H9 (cell line): ENCODE measurements around the gene GMCL1. TPM values are rescaled to one million over a fixed set of nuclear protein-coding genes. Genes with fewer than 3 reads are reported as not detected.

ENCODE experiments used
- DNase-seq: peaks from one replicate; pipeline ENCODE4 v3.0.0-alpha.2; 2017
- H2AFZ ChIP-seq: one replicate; pipeline ENCODE4 v1.6.1; 2013; ENCODE audit warnings: mild to moderate bottlenecking, low read length, control low read depth, moderate library complexity
- H2AK5ac ChIP-seq: 2 replicates; pipeline ENCODE4 v1.6.1; 2013; ENCODE audit warnings: low read length, control low read depth, mixed read lengths; ENCODE audit not compliant: insufficient read length
- H2BK120ac ChIP-seq: one replicate; pipeline ENCODE4 v1.6.1; 2013; ENCODE audit warnings: low read depth, mild to moderate bottlenecking, low read length, control low read depth, inconsistent platforms; ENCODE audit not compliant: poor library complexity, severe bottlenecking
- H2BK12ac ChIP-seq: 2 replicates; pipeline ENCODE4 v1.6.1; 2013; ENCODE audit warnings: low read length, control low read depth, mixed read lengths, low read depth; ENCODE audit not compliant: insufficient read length
- H2BK15ac ChIP-seq: 2 replicates; pipeline ENCODE4 v1.6.1; 2013; ENCODE audit warnings: low read depth, low read length, control low read depth
- H2BK20ac ChIP-seq: one replicate; pipeline ENCODE4 v1.6.1; 2013; ENCODE audit warnings: low read depth, mild to moderate bottlenecking, low read length, control low read depth, inconsistent platforms; ENCODE audit not compliant: poor library complexity, severe bottlenecking
- H2BK5ac ChIP-seq: 2 replicates; pipeline ENCODE4 v1.6.1; 2013; ENCODE audit warnings: low read length, control low read depth, mixed read lengths; ENCODE audit not compliant: insufficient read length
- H3K14ac ChIP-seq: 2 replicates; pipeline ENCODE4 v1.6.1; 2013; ENCODE audit warnings: low read length, control low read depth; ENCODE audit not compliant: insufficient read depth
- H3K18ac ChIP-seq: 2 replicates; pipeline ENCODE4 v1.6.1; 2013; ENCODE audit warnings: low read depth, mild to moderate bottlenecking, mixed read lengths, low read length, control low read depth; ENCODE audit not compliant: insufficient read length
- H3K23ac ChIP-seq: 2 replicates; pipeline ENCODE4 v1.6.1; 2013; ENCODE audit warnings: low read length, control low read depth, mixed read lengths, low read depth; ENCODE audit not compliant: insufficient read length
- H3K23me2 ChIP-seq: 2 replicates; pipeline ENCODE4 v1.6.1; 2013; ENCODE audit warnings: low read depth, mild to moderate bottlenecking, mixed read lengths, low read length, control low read depth; ENCODE audit not compliant: insufficient read length, poor library complexity, severe bottlenecking
- H3K27ac ChIP-seq: 2 replicates; pipeline ENCODE4 v1.5.1; 2013; ENCODE audit warnings: low read length, control low read depth, mixed read lengths, low read depth; ENCODE audit not compliant: insufficient read length
- H3K27me3 ChIP-seq: 2 replicates; pipeline ENCODE4 v1.6.1; 2013; ENCODE audit warnings: low read length, control low read depth, inconsistent platforms; ENCODE audit not compliant: insufficient read depth
- H3K4ac ChIP-seq: 2 replicates; pipeline ENCODE4 v1.6.1; 2013; ENCODE audit warnings: low read depth, mild to moderate bottlenecking, control low read depth, inconsistent platforms, low read length, moderate library complexity
- H3K4me1 ChIP-seq: 2 replicates; pipeline ENCODE4 v1.6.1; 2013; ENCODE audit warnings: low read length, control low read depth, inconsistent platforms; ENCODE audit not compliant: insufficient read depth
- H3K4me2 ChIP-seq: 2 replicates; pipeline ENCODE4 v1.6.1; 2013; ENCODE audit warnings: low read length, control low read depth, mixed read lengths; ENCODE audit not compliant: insufficient read length, insufficient read depth
- H3K56ac ChIP-seq: 2 replicates; pipeline ENCODE4 v1.6.1; 2013; ENCODE audit warnings: low read depth, mild to moderate bottlenecking, mixed read lengths, low read length, control low read depth; ENCODE audit not compliant: insufficient read length
- H3K79me1 ChIP-seq: 2 replicates; pipeline ENCODE4 v1.6.1; 2013; ENCODE audit warnings: low read depth, mild to moderate bottlenecking, moderate library complexity, low read length, control low read depth, inconsistent platforms; ENCODE audit not compliant: insufficient read depth, poor library complexity, severe bottlenecking
- H3K79me2 ChIP-seq: 2 replicates; pipeline ENCODE4 v1.6.1; 2013; ENCODE audit warnings: low read length, control low read depth, inconsistent platforms; ENCODE audit not compliant: insufficient read depth
- H3K9ac ChIP-seq: 2 replicates; pipeline ENCODE4 v1.6.1; 2013; ENCODE audit warnings: low read length, control low read depth, mixed read lengths; ENCODE audit not compliant: insufficient read length; ENCODE audit errors: extremely low read depth
- H3K9me3 ChIP-seq: one replicate; pipeline ENCODE4 v1.6.1; 2013; ENCODE audit warnings: low read depth, low read length, inconsistent platforms; ENCODE audit not compliant: control insufficient read depth
- H3T11ph ChIP-seq: one replicate; pipeline ENCODE4 v1.6.1; 2013; ENCODE audit warnings: mild to moderate bottlenecking, low read length, control low read depth, inconsistent platforms
- H4K20me1 ChIP-seq: one replicate; pipeline ENCODE4 v1.6.1; 2013; ENCODE audit not compliant: control insufficient read depth, insufficient read length, insufficient read depth
- H4K5ac ChIP-seq: 2 replicates; pipeline ENCODE4 v1.6.1; 2013; ENCODE audit warnings: low read depth, mild to moderate bottlenecking, mixed read lengths, low read length, control low read depth; ENCODE audit not compliant: insufficient read length
- H4K8ac ChIP-seq: replicated peaks from 2 replicates; pipeline ENCODE4 v1.6.1; 2013; ENCODE audit warnings: low read length, control low read depth, mixed read lengths, low read depth; ENCODE audit not compliant: insufficient read length
- H4K91ac ChIP-seq: 2 replicates; pipeline ENCODE4 v1.6.1; 2013; ENCODE audit warnings: low read depth, mild to moderate bottlenecking, moderate library complexity, mixed read lengths, low read length, control low read depth; ENCODE audit not compliant: insufficient read length
- H3K27ac Mint-ChIP-seq, 3 experiments: 2 replicates in 2 of 3; 3 replicates in 1 of 3; pipeline ENCODE4 v1.8.0; 2020 to 2021; ENCODE audit warnings: mixed read lengths in 3 of 3, mild to moderate bottlenecking in 1 of 3, moderate library complexity in 1 of 3
- H3K27me3 Mint-ChIP-seq: 2 replicates; pipeline ENCODE4 v1.8.0; 2021; ENCODE audit warnings: low read depth, mild to moderate bottlenecking, moderate library complexity, mixed read lengths
- H3K36me3 Mint-ChIP-seq, 3 experiments: 2 replicates in 2 of 3; 3 replicates in 1 of 3; pipeline ENCODE4 v1.8.0; 2020 to 2021; ENCODE audit warnings: low read depth in 3 of 3, mixed read lengths in 3 of 3; ENCODE audit not compliant: insufficient read depth in 1 of 3
- H3K4me1 Mint-ChIP-seq, 2 experiments: 2 replicates each; pipeline ENCODE4 v1.8.0; 2020; ENCODE audit warnings: mixed read lengths in 2 of 2
- H3K4me3 Mint-ChIP-seq, 2 experiments: 2 replicates in 1 of 2; 3 replicates in 1 of 2; pipeline ENCODE4 v1.8.0; 2020 to 2021; ENCODE audit warnings: mild to moderate bottlenecking in 2 of 2, mixed read lengths in 2 of 2, moderate library complexity in 1 of 2
- H3K9me3 Mint-ChIP-seq, 2 experiments: 2 replicates in 1 of 2; 3 replicates in 1 of 2; pipeline ENCODE4 v1.8.0; 2020; ENCODE audit warnings: mild to moderate bottlenecking in 2 of 2, mixed read lengths in 2 of 2, moderate library complexity in 1 of 2
- WGBS: extraction: QIAGEN DNeasy Blood & Tissue Kit; methylation state at CpG from one replicate; pipeline ENCODE4 v1.1.7; 2013; ENCODE audit warnings: missing lambda C conversion rate, low lambda C conversion rate, mixed read lengths; ENCODE audit not compliant: insufficient read length; ENCODE audit errors: extremely low coverage; 5-methylcytosine and 5-hydroxymethylcytosine counted together
- long read RNA-seq: library from polyadenylated mRNA; unstranded; transcript quantifications from one replicate; pipeline ENCODE4 v2.0.0, GENCODE V29; 2020
- total RNA-seq: library from RNA; stranded (reverse); gene quantifications from 2 replicates; pipeline ENCODE4 v1.2.1, GENCODE V29; 2021
- TF ChIP-seq, protein P1 (sequence below): fragments of 200-600 bp; sonication (generic); conservative IDR thresholded peaks from 3 replicates; pipeline ENCODE4 v1.8.0; 2021; ENCODE audit warnings: antibody characterized with exemption, mild to moderate bottlenecking

GMCL1 gene, protein sequence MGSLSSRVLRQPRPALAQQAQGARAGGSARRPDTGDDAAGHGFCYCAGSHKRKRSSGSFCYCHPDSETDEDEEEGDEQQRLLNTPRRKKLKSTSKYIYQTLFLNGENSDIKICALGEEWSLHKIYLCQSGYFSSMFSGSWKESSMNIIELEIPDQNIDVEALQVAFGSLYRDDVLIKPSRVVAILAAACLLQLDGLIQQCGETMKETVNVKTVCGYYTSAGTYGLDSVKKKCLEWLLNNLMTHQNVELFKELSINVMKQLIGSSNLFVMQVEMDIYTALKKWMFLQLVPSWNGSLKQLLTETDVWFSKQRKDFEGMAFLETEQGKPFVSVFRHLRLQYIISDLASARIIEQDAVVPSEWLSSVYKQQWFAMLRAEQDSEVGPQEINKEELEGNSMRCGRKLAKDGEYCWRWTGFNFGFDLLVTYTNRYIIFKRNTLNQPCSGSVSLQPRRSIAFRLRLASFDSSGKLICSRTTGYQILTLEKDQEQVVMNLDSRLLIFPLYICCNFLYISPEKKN
- total RNA-seq = 18.6 and 20.6 TPM in 2 replicates
- long read RNA-seq, full-length matches to known transcripts = 184 of 235 reads
- long read RNA-seq, partial matches to known transcripts = 26 of 235 reads
- long read RNA-seq, other reads (novel, unspliced or antisense) = 25 of 235 reads

DNA sequence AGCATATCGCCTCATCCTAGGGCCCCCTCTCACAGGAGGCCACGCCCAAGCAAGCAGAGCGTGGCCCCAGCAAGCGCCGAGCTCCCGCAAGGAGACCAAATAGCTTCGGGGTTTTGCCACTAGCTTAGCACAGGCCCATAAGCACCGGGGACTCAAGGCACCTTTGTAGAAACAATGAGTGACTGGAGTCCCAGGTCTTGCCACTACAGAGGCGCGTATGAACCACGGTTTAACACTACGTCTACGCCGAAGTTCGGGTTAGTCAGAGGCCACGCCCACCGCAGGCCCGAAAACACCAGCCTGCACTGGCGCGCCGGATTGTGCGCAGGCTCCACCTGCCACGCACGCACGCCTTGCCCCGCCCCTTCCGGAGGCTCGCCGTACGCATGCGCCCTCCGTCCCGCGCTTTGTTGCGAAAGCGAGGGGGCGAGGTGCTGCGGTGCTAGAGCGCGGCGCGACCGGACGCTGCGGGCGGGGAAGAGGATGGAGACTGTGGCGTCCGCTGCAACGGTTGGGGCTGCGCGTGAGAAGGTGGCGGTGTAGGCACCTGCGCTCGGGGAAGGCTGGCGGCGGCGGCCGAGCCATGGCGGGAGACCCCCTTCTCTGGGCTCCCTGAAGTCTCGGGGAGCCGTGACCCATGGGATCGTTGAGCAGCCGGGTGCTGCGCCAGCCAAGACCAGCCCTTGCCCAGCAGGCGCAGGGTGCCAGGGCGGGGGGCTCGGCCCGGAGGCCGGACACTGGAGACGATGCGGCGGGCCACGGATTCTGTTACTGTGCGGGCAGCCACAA is at the start of gene GMCL1:
Gene GMCL1 (plus strand): TSS at position 405 of the 789 bp plus-strand sequence. CDS start 233 bp downstream, at position 638.
- Mint-ChIP-seq H3K4me1 (peaks cover 19 to 22% of the 10 kb centered on the region in 2 experiments), H3K27me3 (no peaks in the 10 kb centered on the region), H3K9me3 (no peaks in the 10 kb centered on the region), H3K27ac (peak within 1 kb of the TSS; percentile 96 to 98 (median 97)), H3K4me3 (peak within 1 kb of the TSS; percentile 92 to 93), H3K36me3 (peaks cover 0 to 20% (median 9%) of the 10 kb centered on the region in 3 experiments; a peak in 3 of 7 replicates)
- DNase-seq = peak; percentile 97
- H3K27me3 ChIP-seq = no peaks in the 10 kb centered on the region
- WGBS = no CpG with 5 or more reads among the region's 74 CpGs
- peak within 1 kb of the TSS; percentile 85 for H3K14ac ChIP-seq
- H3K79me2 ChIP-seq = peaks cover 6% of the 10 kb centered on the region; the same call in 1 of the 2 replicates
- H4K8ac ChIP-seq = no peak within 1 kb of the TSS
- no peak within 1 kb of the TSS for H3K23ac ChIP-seq
- H2AK5ac ChIP-seq = no peak within 1 kb of the TSS
- peak within 1 kb of the TSS; percentile 5 for H2AFZ ChIP-seq
- H3K56ac ChIP-seq = no peak within 1 kb of the TSS
- H3K18ac ChIP-seq = peak within 1 kb of the TSS; percentile 92
- peak within 1 kb of the TSS; percentile 61 for H3K4me2 ChIP-seq
- H3K9me3 ChIP-seq = no peaks in the 10 kb centered on the region
- H2BK20ac ChIP-seq = no peak within 1 kb of the TSS
- H3K79me1 ChIP-seq = peaks cover 4% of the 10 kb centered on the region
- H4K5ac ChIP-seq = peak within 1 kb of the TSS; percentile 17
- H2BK5ac ChIP-seq = no peak within 1 kb of the TSS
- no peak within 1 kb of the TSS for H2BK12ac ChIP-seq
- peak within 1 kb of the TSS; percentile 71 for H3K9ac ChIP-seq
- H4K91ac ChIP-seq = no peak within 1 kb of the TSS
- H2BK120ac ChIP-seq = no peak within 1 kb of the TSS
- no peak within 1 kb of the TSS for H3T11ph ChIP-seq
- H2BK15ac ChIP-seq = no peak within 1 kb of the TSS
- H3K4ac ChIP-seq = no peak within 1 kb of the TSS
- TF ChIP-seq, protein P1, sequence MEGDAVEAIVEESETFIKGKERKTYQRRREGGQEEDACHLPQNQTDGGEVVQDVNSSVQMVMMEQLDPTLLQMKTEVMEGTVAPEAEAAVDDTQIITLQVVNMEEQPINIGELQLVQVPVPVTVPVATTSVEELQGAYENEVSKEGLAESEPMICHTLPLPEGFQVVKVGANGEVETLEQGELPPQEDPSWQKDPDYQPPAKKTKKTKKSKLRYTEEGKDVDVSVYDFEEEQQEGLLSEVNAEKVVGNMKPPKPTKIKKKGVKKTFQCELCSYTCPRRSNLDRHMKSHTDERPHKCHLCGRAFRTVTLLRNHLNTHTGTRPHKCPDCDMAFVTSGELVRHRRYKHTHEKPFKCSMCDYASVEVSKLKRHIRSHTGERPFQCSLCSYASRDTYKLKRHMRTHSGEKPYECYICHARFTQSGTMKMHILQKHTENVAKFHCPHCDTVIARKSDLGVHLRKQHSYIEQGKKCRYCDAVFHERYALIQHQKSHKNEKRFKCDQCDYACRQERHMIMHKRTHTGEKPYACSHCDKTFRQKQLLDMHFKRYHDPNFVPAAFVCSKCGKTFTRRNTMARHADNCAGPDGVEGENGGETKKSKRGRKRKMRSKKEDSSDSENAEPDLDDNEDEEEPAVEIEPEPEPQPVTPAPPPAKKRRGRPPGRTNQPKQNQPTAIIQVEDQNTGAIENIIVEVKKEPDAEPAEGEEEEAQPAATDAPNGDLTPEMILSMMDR = no peak
- H4K20me1 ChIP-seq = no peaks in the 10 kb centered on the region
- H3K27ac ChIP-seq = peak within 1 kb of the TSS; percentile 42
- H3K4me1 ChIP-seq = no peaks in the 10 kb centered on the region
- H3K23me2 ChIP-seq = peaks cover 7% of the 10 kb centered on the region
